Gastrocnemius medialis (tissue), 4 donors: ENCODE results near the gene FBXL13.
"Not testable (repeated sequence)": the region's sequence is repeated elsewhere in the genome, so short reads cannot be mapped to it uniquely, and the experiment has no call there.

Source experiments
- POLR2A ChIP-seq, 2 donors: fragments of 450-650 bp; IDR thresholded peaks; one replicate each; pipeline ENCODE4 v1.6.1; 2017; ENCODE audit warnings: antibody characterized with exemption in 2 of 2, mild to moderate bottlenecking in 2 of 2, moderate library complexity in 2 of 2
- TF ChIP-seq, protein P1 (sequence below), 5 experiments: fragments of 450-650 bp in 3 of 5; fragments of 200-600 bp in 2 of 5; sonication (generic) in 2 of 5; IDR thresholded peaks in 4 of 5; conservative IDR thresholded peaks in 1 of 5; 1 replicate in 4 of 5; 2 replicates in 1 of 5; pipeline ENCODE4 v1.5.1; 2016 to 2019; ENCODE audit warnings: antibody characterized with exemption in 5 of 5, mild to moderate bottlenecking in 3 of 5, moderate library complexity in 3 of 5

DNA sequence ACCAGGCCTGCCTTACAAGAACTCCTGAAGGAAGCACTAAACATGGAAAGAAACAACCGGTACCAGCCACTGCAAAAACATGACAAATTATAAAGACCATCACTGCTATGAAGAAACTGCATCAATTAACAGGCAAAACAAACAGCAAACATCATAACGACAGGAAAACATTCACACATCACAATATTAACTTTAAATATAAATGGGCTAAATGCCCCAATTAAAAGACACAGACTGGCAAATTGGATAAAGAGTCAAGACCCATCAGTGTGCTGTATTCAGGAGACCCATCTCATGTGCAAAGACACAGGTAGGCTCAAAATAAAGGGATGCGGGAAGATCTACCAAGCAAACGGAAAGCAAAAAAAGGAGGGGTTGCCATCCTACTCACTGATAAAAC, 120.2 kb downstream of the FBXL13 start:
- TF ChIP-seq, protein P1, sequence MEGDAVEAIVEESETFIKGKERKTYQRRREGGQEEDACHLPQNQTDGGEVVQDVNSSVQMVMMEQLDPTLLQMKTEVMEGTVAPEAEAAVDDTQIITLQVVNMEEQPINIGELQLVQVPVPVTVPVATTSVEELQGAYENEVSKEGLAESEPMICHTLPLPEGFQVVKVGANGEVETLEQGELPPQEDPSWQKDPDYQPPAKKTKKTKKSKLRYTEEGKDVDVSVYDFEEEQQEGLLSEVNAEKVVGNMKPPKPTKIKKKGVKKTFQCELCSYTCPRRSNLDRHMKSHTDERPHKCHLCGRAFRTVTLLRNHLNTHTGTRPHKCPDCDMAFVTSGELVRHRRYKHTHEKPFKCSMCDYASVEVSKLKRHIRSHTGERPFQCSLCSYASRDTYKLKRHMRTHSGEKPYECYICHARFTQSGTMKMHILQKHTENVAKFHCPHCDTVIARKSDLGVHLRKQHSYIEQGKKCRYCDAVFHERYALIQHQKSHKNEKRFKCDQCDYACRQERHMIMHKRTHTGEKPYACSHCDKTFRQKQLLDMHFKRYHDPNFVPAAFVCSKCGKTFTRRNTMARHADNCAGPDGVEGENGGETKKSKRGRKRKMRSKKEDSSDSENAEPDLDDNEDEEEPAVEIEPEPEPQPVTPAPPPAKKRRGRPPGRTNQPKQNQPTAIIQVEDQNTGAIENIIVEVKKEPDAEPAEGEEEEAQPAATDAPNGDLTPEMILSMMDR (IDR thresholded peaks at IDR 0.05 in 4 of 5, conservative IDR thresholded peaks at IDR 0.05 in 1 of 5) = not testable (repeated sequence)
- not testable (repeated sequence) for TF ChIP-seq POLR2A (IDR thresholded peaks at IDR 0.05)
